Measurements from ENCODE around the gene SLC6A1. TPM values are rescaled to one million over a fixed set of nuclear protein-coding genes. Genes with fewer than 3 reads are reported as not detected.

Gene SLC6A1
- total and polyA plus RNA-seq, 2 of the 13 experiments (the other 11 are each of a cell fraction or from before 2014, with no cell fraction given): not detected

DNA sequence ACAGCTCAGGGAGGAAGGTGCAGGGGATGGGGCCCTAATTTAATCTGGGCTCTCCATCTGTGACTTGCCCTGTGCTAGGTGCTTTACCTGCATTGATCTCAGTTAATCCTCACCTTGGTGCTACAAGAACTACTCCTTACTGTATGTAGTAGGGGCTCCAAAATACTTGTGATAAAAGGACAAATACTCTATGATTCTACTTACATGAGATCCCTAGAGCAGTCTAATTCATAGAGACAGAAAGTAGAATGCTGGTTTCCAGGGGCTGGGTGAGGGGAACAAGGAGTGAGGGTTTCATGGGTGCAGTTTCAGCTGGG is 67.2 kb downstream of the SLC6A1 start:
- FAIRE-seq: no peak
- ATAC-seq: no peak
- CTCF ChIA-PET (ENCODE audit: low intra/inter-chr PET ratio, low total read pairs): interaction anchor here (1.4 to 3.3 kb wide), 4 partner anchors 109 to 301 kb away, joined by 3 to 17 read pairs (median 10); no protein-coding TSS in a partner anchor
- POLR2A ChIA-PET: no interaction called here
- Histone ChIP-seq H3K27ac (ENCODE audit: extremely low read length, insufficient read depth, low read length) (no peak overlapping the region), H3K4me1 (ENCODE audit: insufficient read depth, low read length) (no peaks in the 10 kb centered on the region), H3K9ac (ENCODE audit: insufficient read depth, low read depth, low read length) (no peak overlapping the region), H2AFZ (ENCODE audit: low read length) (no peak overlapping the region), H4K20me1 (ENCODE audit: insufficient read depth, low read length) (no peaks in the 10 kb centered on the region), H3K9me3 (ENCODE audit: low read length) (no peaks in the 10 kb centered on the region), H3K79me2 (ENCODE audit: insufficient read depth, low read length) (no peaks in the 10 kb centered on the region), H3K4me2 (ENCODE audit: low read depth, low read length) (no peak overlapping the region), H3K4me3 (replicated peaks in 1 of 3; ENCODE audit: insufficient read depth in 1 of 3, low read depth in 2 of 3, low read length in 3 of 3) (no peak overlapping the region), H3K36me3 (replicated peaks in 1 of 2; ENCODE audit: control insufficient read depth in 1 of 2, insufficient read depth in 2 of 2, low read length in 2 of 2) (no peaks in the 10 kb centered on the region), H3K27me3 (ENCODE audit: control insufficient read depth in 1 of 2, insufficient read depth in 2 of 2, low read length in 2 of 2) (peaks cover 0 to 19% of the 10 kb centered on the region in 2 experiments; a peak in 4 of 5 replicates)
- TF ChIP-seq ZFP36L2 (CRISPR knock-in tag; IDR thresholded peaks at IDR 0.05) (no peak), ZNF780A (CRISPR knock-in tag; IDR thresholded peaks at IDR 0.05) (no peak), POLR2AphosphoS2 (IDR thresholded peaks at IDR 0.05; ENCODE audit: low read depth, low read length) (no peak), SIN3A (IDR thresholded peaks at IDR 0.05; ENCODE audit: borderline replicate concordance, low read depth, low read length) (no peak), ZNF850 (CRISPR knock-in tag; conservative IDR thresholded peaks at IDR 0.05) (no peak), SKI (IDR thresholded peaks at IDR 0.05; ENCODE audit: partially characterized antibody) (no peak), ZIK1 (CRISPR knock-in tag; IDR thresholded peaks at IDR 0.05; ENCODE audit: borderline replicate concordance, low read depth) (no peak), NR2F2 (IDR thresholded peaks at IDR 0.05; ENCODE audit: borderline replicate concordance, low read depth) (no peak), RFX3 (CRISPR knock-in tag; IDR thresholded peaks at IDR 0.05) (no peak), MBD4 (IDR thresholded peaks at IDR 0.05; ENCODE audit: borderline replicate concordance, low read length) (no peak)
- TF ChIP-seq, protein P1, sequence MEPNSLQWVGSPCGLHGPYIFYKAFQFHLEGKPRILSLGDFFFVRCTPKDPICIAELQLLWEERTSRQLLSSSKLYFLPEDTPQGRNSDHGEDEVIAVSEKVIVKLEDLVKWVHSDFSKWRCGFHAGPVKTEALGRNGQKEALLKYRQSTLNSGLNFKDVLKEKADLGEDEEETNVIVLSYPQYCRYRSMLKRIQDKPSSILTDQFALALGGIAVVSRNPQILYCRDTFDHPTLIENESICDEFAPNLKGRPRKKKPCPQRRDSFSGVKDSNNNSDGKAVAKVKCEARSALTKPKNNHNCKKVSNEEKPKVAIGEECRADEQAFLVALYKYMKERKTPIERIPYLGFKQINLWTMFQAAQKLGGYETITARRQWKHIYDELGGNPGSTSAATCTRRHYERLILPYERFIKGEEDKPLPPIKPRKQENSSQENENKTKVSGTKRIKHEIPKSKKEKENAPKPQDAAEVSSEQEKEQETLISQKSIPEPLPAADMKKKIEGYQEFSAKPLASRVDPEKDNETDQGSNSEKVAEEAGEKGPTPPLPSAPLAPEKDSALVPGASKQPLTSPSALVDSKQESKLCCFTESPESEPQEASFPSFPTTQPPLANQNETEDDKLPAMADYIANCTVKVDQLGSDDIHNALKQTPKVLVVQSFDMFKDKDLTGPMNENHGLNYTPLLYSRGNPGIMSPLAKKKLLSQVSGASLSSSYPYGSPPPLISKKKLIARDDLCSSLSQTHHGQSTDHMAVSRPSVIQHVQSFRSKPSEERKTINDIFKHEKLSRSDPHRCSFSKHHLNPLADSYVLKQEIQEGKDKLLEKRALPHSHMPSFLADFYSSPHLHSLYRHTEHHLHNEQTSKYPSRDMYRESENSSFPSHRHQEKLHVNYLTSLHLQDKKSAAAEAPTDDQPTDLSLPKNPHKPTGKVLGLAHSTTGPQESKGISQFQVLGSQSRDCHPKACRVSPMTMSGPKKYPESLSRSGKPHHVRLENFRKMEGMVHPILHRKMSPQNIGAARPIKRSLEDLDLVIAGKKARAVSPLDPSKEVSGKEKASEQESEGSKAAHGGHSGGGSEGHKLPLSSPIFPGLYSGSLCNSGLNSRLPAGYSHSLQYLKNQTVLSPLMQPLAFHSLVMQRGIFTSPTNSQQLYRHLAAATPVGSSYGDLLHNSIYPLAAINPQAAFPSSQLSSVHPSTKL (CRISPR knock-in tag; IDR thresholded peaks at IDR 0.05): no peak
- TF ChIP-seq, protein P2, sequence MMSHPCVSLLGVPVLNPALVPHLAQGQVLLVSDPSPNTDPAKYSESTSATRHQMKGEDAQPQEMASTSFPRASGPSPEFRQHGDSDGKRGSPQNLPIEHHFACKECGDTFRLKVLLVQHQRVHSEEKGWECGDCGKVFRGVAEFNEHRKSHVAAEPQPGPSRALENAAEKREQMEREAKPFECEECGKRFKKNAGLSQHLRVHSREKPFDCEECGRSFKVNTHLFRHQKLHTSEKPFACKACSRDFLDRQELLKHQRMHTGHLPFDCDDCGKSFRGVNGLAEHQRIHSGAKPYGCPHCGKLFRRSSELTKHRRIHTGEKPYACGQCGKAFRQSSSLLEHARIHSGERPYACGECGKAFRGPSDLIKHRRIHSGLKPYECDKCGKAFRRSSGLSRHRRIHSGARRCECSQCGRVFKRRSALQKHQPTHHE (CRISPR knock-in tag; IDR thresholded peaks at IDR 0.05; ENCODE audit: borderline replicate concordance): no peak
- TF ChIP-seq, protein P3, sequence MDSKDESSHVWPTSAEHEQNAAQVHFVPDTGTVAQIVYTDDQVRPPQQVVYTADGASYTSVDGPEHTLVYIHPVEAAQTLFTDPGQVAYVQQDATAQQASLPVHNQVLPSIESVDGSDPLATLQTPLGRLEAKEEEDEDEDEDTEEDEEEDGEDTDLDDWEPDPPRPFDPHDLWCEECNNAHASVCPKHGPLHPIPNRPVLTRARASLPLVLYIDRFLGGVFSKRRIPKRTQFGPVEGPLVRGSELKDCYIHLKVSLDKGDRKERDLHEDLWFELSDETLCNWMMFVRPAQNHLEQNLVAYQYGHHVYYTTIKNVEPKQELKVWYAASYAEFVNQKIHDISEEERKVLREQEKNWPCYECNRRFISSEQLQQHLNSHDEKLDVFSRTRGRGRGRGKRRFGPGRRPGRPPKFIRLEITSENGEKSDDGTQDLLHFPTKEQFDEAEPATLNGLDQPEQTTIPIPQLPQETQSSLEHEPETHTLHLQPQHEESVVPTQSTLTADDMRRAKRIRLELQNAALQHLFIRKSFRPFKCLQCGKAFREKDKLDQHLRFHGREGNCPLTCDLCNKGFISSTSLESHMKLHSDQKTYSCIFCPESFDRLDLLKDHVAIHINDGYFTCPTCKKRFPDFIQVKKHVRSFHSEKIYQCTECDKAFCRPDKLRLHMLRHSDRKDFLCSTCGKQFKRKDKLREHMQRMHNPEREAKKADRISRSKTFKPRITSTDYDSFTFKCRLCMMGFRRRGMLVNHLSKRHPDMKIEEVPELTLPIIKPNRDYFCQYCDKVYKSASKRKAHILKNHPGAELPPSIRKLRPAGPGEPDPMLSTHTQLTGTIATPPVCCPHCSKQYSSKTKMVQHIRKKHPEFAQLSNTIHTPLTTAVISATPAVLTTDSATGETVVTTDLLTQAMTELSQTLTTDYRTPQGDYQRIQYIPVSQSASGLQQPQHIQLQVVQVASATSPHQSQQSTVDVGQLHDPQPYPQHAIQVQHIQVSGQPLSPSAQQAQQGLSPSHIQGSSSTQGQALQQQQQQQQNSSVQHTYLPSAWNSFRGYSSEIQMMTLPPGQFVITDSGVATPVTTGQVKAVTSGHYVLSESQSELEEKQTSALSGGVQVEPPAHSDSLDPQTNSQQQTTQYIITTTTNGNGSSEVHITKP (CRISPR knock-in tag; IDR thresholded peaks at IDR 0.05; ENCODE audit: low read depth): no peak
- TF ChIP-seq, protein P4, sequence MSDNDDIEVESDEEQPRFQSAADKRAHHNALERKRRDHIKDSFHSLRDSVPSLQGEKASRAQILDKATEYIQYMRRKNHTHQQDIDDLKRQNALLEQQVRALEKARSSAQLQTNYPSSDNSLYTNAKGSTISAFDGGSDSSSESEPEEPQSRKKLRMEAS (IDR thresholded peaks at IDR 0.05): no peak
- no peak for DNase-seq (ENCODE audit: low spot score)
- intact Hi-C loops (cut with micrococcal nuclease; ENCODE audit: unreplicated experiment): loop anchor here (1.0 to 2.0 kb wide), 2 partner anchors 109 to 301 kb away; no protein-coding TSS in a partner anchor
- BruUV-seq (replicated peaks): no TSS peak
- in situ Hi-C loops (cut with HindIII; ENCODE audit: extremely low pct_ligation_motif_present, low pct_unique_long_range_greater_than_20kb): loop anchor here (5.0 kb wide), 2 partner anchors 112 to 302 kb away; no protein-coding TSS in a partner anchor

Measured in HepG2 (cell line).